Measurements from ENCODE around the gene RPL6.
"Not testable (repeated sequence)": the region's sequence is repeated elsewhere in the genome, so short reads cannot be mapped to it uniquely, and the experiment has no call there.

The RPL6 gene

DNA sequence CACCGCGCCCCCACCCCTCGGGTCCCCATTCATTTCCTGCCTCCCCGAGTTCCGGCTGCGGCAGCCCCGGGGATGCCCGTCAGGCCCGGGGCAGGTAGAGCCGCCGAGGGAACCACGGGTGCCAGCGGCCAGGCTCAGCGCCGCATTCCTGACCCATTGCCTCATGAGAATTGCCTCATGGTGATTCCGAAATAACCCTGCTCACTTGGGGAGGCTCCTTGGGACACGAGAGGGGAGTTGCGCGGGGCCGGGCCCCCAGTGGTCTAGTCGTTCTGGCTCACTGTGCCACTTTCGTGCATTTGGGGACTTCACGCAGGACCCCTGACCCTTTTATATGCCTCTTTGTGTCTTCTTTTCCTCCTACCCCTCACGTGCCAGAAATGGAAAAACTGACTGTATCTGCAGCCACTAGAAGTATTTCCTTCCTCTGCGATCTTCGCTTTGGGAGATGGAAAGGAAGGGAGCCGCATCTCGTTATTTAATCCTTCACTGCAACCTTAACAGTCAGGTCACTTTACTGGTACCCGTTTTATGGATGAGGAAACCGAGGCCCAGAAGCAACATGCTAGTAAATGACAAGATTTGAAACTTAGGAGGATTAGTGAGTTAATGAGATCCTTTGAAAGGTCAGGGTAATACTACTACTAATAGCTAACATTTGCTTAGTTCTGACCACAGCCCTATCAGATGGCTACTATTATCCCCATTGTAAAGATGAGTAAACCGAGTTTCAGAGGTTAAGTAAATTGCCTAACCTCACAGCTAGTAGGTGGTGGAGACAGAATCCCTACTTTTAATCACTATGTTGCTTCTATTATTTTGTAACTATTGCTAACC, 10.1 kb upstream of the RPL6 start:
- peak in 1 of 2 experiments; percentile 12 for DNase-seq (ENCODE audit: low read depth in 2 of 2)

- peak; percentile 85 to 86 for DNase-seq (ENCODE audit: low read depth in 2 of 2)
Observed at GRCh38 chr12:112418608-112419296, 9.3 kb upstream of the RPL6 start, which contains the start of gene PTPN11. Gene PTPN11 (plus strand): TSS chr12:112418947. CDS start chr12:112419112, 165 bp downstream.

- no peak for DNase-seq (ENCODE audit: low read depth in 2 of 2)
Observed at GRCh38 chr12:112418273-112418607, 8.8 kb upstream of the RPL6 start.

GRCh38 chr12:112415457-112415856, 6.1 kb upstream of the RPL6 start:
- not testable (repeated sequence) for DNase-seq (ENCODE audit: low read depth in 2 of 2)

GRCh38 chr12:112413855-112414625, 4.6 kb upstream of the RPL6 start:
- DNase-seq (ENCODE audit: low read depth in 2 of 2) = no peak

DNA sequence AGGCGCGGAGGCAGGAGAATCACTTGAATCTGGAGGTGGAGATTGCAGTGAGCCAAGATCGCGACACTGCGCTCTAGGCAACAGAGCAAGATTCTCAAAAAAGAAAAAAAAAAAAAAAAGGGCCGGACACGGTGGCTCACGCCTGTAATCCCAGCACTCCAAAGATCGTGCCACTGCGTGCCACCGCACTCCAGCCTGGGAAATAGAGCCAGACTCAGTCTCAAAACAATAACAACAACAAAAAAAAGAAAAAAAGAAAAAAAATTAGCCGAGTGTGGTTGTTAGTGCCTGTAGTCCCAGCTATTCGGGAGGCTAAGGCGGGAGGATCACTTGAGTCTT, 470 bp upstream of the RPL6 start:
- no peak for DNase-seq (ENCODE audit: low read depth in 2 of 2)

DNA sequence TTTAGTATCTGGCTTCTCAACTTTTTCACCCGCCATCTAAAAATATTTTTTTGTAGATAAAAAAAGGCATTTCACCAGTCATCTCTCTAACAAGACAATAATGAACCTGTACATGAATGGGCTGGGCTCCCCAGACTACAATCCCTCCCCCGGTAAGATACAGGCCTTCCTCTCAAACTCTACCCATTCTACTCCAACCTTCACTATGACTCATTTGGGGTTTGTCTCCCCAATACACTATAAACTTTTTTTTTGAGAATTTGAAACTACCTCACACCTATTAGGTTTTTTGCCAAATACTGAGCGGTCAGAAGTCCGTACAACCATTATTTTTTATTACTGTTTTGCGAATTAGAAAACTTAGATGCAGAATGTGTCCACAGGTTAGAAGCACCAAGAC, 784 bp downstream of the RPL6 start:
- DNase-seq (ENCODE audit: low read depth in 2 of 2) = no peak

GRCh38 chr12:112407683-112408082, 1.7 kb downstream of the RPL6 start:
- DNase-seq (ENCODE audit: low read depth in 2 of 2) = not testable (repeated sequence)

DNA sequence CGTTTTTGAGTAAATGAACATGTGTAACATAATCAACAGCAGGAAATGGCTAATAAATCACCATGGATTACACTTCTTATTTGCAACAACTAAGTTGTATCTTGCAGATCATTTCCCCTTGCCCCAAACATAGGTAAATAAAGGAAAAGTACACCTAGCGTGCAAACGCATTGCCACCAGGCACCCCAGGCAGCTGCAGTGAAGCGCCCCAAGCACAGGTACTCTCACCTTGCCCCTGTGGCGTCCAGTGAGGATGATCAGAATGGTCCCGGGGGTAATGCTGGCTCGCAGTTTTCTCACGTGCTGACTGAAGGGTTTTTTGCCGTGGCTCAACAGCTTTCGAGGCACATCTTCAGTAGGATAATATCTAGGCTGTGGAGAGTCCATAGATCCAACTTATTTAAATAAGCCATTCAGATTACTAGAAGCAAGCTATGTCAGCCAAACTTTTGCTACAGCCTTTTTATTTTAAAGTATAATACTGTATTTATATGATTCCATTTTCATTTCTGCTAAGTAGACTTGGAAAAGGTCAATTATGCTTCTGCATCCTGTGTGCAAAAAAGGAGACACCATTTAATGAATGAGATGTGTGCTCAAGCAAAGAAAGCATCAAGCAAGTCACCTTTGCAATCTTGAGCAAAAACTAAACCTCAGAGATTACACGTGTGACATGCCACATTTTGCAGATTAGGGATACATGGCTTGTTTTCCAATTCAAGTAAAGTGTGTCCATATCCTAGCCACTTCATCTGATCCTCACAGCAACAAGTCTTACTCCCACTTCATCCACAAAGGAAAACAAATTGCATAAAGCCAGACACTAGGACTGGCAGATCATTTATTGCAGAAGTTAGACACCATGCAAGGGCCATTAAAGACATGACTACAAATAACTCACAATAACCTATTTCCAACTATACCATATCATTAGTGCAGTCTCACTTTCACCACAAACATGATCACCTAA, 2.6 kb downstream of the RPL6 start:
- no peak for DNase-seq (ENCODE audit: low read depth in 2 of 2)

DNA sequence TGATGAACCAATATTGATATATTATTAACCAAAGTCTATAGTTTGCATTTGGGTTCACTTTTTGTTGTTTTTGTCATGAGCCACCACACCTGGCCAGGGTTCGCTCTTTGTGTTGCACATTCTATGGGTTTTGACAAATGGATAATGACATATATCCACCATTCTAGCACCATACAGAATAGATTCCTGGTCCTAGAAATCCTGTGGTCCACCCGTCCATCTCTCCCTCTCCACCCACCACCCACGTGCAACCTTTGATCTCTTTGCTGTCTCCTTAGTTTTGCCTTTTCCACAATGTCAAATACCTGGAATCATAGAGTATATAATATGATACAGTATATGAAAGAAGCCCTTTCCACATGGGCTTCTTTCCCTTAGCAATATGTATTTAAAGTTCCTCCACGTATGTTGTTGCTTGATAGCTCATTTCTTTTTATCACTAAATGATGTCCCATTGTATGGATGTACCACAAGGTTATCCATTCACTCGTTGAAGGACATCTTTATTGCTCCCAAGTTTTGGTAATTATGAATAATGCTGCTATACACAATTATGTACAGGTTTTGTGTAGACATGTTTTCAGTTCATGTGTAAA, 7.4 kb downstream of the RPL6 start:
- DNase-seq (ENCODE audit: low read depth in 2 of 2) = no peak

- DNase-seq (ENCODE audit: low read depth in 2 of 2) = no peak
Observed at GRCh38 chr12:112401054-112401453, 8.4 kb downstream of the RPL6 start.

DNA sequence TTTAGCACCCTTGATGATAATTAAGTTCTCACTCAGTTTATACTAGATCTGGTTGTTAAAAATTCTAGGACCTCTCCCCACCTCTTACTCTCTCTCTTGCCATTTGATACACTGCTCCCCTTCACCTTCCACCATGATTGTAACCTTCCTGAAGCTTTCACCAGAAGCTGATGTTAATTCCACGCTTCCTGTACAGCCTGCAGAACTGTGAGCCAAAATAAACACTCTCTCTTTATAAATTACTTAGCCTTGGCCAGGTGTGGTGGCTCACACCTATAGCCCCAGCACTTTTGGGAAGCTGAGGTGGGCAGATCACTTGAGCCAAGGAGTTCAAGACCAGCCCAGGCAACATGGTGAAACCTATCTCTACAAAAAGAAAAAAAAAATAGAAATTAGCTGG, 16.1 kb downstream of the RPL6 start:
- DNase-seq (ENCODE audit: low read depth in 2 of 2) = no peak

GRCh38 chr12:112389922-112390654, 19.3 kb downstream of the RPL6 start:
- not testable (repeated sequence) for DNase-seq (ENCODE audit: low read depth in 2 of 2)

GRCh38 chr12:112389228-112389627, 20.2 kb downstream of the RPL6 start:
- DNase-seq (ENCODE audit: low read depth in 2 of 2) = no peak

GRCh38 chr12:112386726-112387125, 22.7 kb downstream of the RPL6 start:
- no peak for DNase-seq (ENCODE audit: low read depth in 2 of 2)

GRCh38 chr12:112382866-112383265, 26.5 kb downstream of the RPL6 start:
- DNase-seq (ENCODE audit: low read depth in 2 of 2) = no peak

DNA sequence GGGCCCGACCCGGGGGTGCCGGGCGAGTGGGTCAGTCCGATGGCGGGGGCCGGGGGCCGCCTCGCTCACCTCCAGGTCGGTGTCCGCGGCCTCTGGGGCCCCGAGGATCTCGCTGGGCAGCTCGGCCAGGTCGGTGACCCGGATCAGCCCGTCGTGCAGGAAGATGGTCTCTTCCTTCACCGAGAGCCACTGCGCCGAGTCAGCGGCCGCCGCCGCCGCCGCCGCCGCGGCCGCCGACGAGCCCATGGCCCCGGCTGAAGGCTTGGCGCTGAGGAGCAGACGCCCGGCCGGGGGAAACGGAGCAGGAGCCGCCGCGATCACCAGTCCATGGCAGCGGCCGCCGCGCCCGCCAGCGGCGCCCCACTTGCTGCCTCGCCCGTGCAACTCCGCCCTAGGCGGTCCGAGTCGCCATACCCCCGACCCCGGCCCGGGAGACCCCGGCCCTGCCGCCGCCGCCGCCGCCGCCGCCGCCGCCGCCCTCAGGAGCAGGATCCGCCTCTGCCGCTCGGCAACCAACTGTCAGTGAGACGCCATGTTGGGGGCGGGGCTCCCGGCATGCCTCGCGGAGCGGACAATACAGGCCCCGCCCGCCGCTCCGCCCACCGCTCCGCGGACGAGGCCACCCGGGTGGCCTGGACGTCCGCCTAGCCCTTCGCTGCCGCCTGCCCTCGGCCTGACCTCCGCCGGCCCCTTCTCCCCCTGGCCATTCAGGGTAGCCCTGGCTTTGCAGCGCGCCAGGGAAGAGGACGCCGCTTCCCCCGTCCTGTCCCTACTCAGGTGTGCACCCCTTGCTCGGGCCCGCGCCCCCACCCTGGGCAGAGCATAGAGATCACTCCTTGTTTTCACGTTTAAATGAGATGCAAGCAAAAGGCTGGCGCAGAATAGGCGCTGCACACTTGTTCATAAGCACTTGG, 27.3 kb downstream of the RPL6 start, which contains the start of gene HECTD4:
Gene HECTD4, minus strand, starts transcription at position 549 of the 914 bp plus-strand sequence. Its CDS starts 303 bp downstream, at position 246.
- peak; percentile 78 to 95 for DNase-seq (ENCODE audit: low read depth in 2 of 2)

GRCh38 chr12:112381406-112381882, 28.0 kb downstream of the RPL6 start:
- DNase-seq (ENCODE audit: low read depth in 2 of 2) = no peak
